HepG2 (cell line): ENCODE measurements around the gene FAM219A. TPM values are rescaled to one million over a fixed set of nuclear protein-coding genes. Genes with fewer than 3 reads are reported as not detected.

Experiments used
- ATF7-NPFF ChIP-seq: sonication (generic); formaldehyde crosslinking; IDR thresholded peaks from 2 replicates; pipeline ENCODE4 v1.8.1; 2023; ENCODE audit warnings: mild to moderate bottlenecking, low read depth, missing genetic modification reagents, moderate library complexity
- EED ChIP-seq: sonication (generic); formaldehyde crosslinking; IDR thresholded peaks from 2 replicates; pipeline ENCODE4 v1.5.0; 2020; ENCODE audit warnings: mild to moderate bottlenecking, missing genetic modification reagents
- KDM6A ChIP-seq: IDR thresholded peaks from 2 replicates; pipeline ENCODE4 v1.6.1; 2016; ENCODE audit warnings: low read depth
- NCOA5 ChIP-seq: sonication (generic); formaldehyde crosslinking; IDR thresholded peaks from 2 replicates; pipeline ENCODE4 v1.4.0; 2020; ENCODE audit warnings: missing genetic modification reagents
- NPAS2 ChIP-seq: sonication (generic); formaldehyde crosslinking; IDR thresholded peaks from 2 replicates; pipeline ENCODE4 v1.8.0; 2022; ENCODE audit warnings: mild to moderate bottlenecking, missing genetic modification reagents, borderline replicate concordance
- SNAI1 ChIP-seq: sonication (generic); formaldehyde crosslinking; IDR thresholded peaks from 2 replicates; pipeline ENCODE4 v1.5.0; 2020; ENCODE audit warnings: mild to moderate bottlenecking, missing genetic modification reagents, borderline replicate concordance
- U2AF1 ChIP-seq: fragments of 200-400 bp; formaldehyde crosslinking; optimal IDR thresholded peaks from 2 replicates; pipeline ENCODE3; 2017; ENCODE audit warnings: mild to moderate bottlenecking, low read depth, low read length
- ZEB1 ChIP-seq: IDR thresholded peaks from 2 replicates; pipeline ENCODE4 v1.6.1; 2012; ENCODE audit warnings: mild to moderate bottlenecking, low read depth, inconsistent platforms; ENCODE audit not compliant: insufficient replicate concordance
- ZIK1 ChIP-seq: sonication (generic); formaldehyde crosslinking; IDR thresholded peaks from 2 replicates; pipeline ENCODE4 v1.5.0; 2020; ENCODE audit warnings: mild to moderate bottlenecking, low read depth, missing genetic modification reagents, borderline replicate concordance
- ZNF329 ChIP-seq: sonication (generic); formaldehyde crosslinking; IDR thresholded peaks from 2 replicates; pipeline ENCODE4 v1.9.0; 2021; ENCODE audit warnings: low read depth, mild to moderate bottlenecking, missing genetic modification reagents
- ZNF619 ChIP-seq: sonication (generic); formaldehyde crosslinking; IDR thresholded peaks from 2 replicates; pipeline ENCODE4 v1.4.0; 2020; ENCODE audit warnings: mild to moderate bottlenecking, missing genetic modification reagents
- ZNF644 ChIP-seq: IDR thresholded peaks from 2 replicates; pipeline ENCODE4 v1.6.1; 2016; ENCODE audit warnings: low read depth
- ZNF891 ChIP-seq: sonication (generic); formaldehyde crosslinking; IDR thresholded peaks from 2 replicates; pipeline ENCODE4 v1.5.0; 2020; ENCODE audit warnings: mild to moderate bottlenecking, missing genetic modification reagents
- polyA plus RNA-seq, 8 experiments: library from polyadenylated mRNA; depleted of rRNA in 3 of 8; stranded (reverse) in 7 of 8; unstranded in 1 of 8; fragments of >200 nt; fragmentation: Illumina TruSeq in 4 of 8; extraction: Trizol in 4 of 8; gene quantifications; 2 replicates each; pipeline versions ENCODE4 v1.2.1 to v1.2.3, GENCODE V29; 2011 to 2016; ENCODE audit warnings: low read depth in 4 of 8, missing spikeins in 1 of 8, mixed read lengths in 1 of 8; ENCODE audit not compliant: insufficient read depth in 1 of 8
- total RNA-seq, 5 experiments: library from RNA; depleted of rRNA; stranded (reverse); fragments of >200 nt; fragmentation: Illumina TruSeq; extraction: Trizol; gene quantifications; 2 replicates each; pipeline ENCODE4 v1.2.3, GENCODE V29; 2016; ENCODE audit warnings: low read depth in 1 of 5
- TF ChIP-seq, protein P1 (sequence below): sonication (generic); formaldehyde crosslinking; IDR thresholded peaks from 2 replicates; pipeline ENCODE4 v1.5.0; 2020; ENCODE audit warnings: mild to moderate bottlenecking, missing genetic modification reagents, moderate library complexity
- TF ChIP-seq, protein P2 (sequence below): IDR thresholded peaks from 2 replicates; pipeline ENCODE4 v1.6.1; 2016
- TF ChIP-seq, protein P3 (sequence below), 2 experiments: sonication (generic) in 1 of 2; formaldehyde crosslinking in 1 of 2; IDR thresholded peaks; 2 replicates each; pipeline versions ENCODE4 v1.4.0 to v1.6.1; 2018 to 2020; ENCODE audit warnings: missing genetic modification reagents in 2 of 2, borderline replicate concordance in 1 of 2, low read depth in 1 of 2, mild to moderate bottlenecking in 1 of 2, missing biosample characterization in 1 of 2
- TF ChIP-seq, protein P4 (sequence below): IDR thresholded peaks from 2 replicates; pipeline ENCODE4 v1.6.1; 2016; ENCODE audit warnings: low read depth
- TF ChIP-seq, protein P5 (sequence below): sonication (generic); formaldehyde crosslinking; conservative IDR thresholded peaks from 2 replicates; pipeline ENCODE4 v1.8.0; 2022; ENCODE audit warnings: mild to moderate bottlenecking, moderate library complexity, missing genetic modification reagents

FAM219A gene
- total and polyA plus RNA-seq, 2 of the 13 experiments (the other 11 are each of a cell fraction or from before 2014, with no cell fraction given) = 3.9 to 6.4 TPM

DNA sequence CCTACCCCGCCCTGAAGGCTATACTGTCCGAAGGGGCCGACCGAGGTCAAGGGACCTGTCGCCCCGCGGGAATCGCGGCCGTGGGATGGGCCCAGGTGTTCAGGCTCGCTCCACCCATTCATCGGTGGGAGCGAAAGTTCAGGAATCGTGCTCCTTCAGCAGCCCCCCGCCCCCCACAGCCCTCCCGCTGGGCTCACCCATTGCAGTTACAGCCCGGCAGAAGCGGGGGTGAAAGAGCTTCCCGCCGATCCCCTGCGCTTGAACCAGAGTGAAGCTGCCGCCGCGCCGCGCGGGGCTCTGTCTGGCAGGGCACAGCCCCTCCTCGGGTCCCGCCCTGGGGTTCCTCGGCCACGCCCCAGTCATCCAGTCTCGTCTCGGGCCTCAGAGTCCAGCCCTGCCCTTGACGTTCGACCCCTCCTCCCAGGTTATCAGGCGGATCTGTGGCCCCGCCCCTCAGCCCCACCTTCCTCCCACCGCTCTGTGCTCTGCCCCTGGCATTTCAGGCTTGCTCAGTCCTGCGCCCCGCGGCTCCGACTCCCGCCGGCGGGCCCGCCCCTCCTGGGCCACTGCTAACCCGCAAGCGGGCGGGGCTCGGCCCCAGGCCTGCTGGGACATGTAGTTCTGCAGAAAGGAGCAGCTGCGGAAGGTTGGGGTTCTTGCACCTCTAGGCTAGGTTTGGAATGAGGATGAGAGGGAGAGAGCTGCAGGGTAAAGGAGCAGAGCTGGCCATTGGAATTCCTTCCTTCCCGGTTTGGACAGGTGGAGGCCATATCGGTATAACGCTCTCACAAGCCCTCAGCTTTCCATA, 81.6 kb downstream of the FAM219A start, which contains the start of gene MYORG (continued):
- peak; percentile 23; the same call in 1 of the 2 replicates for TF ChIP-seq ATF7-NPFF
- TF ChIP-seq, protein P1, sequence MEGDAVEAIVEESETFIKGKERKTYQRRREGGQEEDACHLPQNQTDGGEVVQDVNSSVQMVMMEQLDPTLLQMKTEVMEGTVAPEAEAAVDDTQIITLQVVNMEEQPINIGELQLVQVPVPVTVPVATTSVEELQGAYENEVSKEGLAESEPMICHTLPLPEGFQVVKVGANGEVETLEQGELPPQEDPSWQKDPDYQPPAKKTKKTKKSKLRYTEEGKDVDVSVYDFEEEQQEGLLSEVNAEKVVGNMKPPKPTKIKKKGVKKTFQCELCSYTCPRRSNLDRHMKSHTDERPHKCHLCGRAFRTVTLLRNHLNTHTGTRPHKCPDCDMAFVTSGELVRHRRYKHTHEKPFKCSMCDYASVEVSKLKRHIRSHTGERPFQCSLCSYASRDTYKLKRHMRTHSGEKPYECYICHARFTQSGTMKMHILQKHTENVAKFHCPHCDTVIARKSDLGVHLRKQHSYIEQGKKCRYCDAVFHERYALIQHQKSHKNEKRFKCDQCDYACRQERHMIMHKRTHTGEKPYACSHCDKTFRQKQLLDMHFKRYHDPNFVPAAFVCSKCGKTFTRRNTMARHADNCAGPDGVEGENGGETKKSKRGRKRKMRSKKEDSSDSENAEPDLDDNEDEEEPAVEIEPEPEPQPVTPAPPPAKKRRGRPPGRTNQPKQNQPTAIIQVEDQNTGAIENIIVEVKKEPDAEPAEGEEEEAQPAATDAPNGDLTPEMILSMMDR (CRISPR knock-in tag) = no peak; the same call in 1 of the 2 replicates
- TF ChIP-seq, protein P2, sequence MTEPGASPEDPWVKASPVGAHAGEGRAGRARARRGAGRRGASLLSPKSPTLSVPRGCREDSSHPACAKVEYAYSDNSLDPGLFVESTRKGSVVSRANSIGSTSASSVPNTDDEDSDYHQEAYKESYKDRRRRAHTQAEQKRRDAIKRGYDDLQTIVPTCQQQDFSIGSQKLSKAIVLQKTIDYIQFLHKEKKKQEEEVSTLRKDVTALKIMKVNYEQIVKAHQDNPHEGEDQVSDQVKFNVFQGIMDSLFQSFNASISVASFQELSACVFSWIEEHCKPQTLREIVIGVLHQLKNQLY (CRISPR knock-in tag) = no peak
- peak; percentile 96; the same call in 1 of the 2 replicates for TF ChIP-seq SNAI1
- TF ChIP-seq, protein P3, sequence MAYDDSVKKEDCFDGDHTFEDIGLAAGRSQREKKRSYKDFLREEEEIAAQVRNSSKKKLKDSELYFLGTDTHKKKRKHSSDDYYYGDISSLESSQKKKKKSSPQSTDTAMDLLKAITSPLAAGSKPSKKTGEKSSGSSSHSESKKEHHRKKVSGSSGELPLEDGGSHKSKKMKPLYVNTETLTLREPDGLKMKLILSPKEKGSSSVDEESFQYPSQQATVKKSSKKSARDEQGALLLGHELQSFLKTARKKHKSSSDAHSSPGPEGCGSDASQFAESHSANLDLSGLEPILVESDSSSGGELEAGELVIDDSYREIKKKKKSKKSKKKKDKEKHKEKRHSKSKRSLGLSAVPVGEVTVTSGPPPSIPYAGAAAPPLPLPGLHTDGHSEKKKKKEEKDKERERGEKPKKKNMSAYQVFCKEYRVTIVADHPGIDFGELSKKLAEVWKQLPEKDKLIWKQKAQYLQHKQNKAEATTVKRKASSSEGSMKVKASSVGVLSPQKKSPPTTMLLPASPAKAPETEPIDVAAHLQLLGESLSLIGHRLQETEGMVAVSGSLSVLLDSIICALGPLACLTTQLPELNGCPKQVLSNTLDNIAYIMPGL (CRISPR knock-in tag; IDR thresholded peaks at IDR 0.05; ENCODE audit: borderline replicate concordance in 1 of 2, low read depth in 1 of 2) = peak in 1 of 2 experiments; percentile 44; a peak in 1 of 4 replicates
- no peak for TF ChIP-seq ZNF644 (CRISPR knock-in tag)
- TF ChIP-seq ZEB1 = no peak
- TF ChIP-seq ZNF329 (CRISPR knock-in tag) = no peak
- TF ChIP-seq, protein P4, sequence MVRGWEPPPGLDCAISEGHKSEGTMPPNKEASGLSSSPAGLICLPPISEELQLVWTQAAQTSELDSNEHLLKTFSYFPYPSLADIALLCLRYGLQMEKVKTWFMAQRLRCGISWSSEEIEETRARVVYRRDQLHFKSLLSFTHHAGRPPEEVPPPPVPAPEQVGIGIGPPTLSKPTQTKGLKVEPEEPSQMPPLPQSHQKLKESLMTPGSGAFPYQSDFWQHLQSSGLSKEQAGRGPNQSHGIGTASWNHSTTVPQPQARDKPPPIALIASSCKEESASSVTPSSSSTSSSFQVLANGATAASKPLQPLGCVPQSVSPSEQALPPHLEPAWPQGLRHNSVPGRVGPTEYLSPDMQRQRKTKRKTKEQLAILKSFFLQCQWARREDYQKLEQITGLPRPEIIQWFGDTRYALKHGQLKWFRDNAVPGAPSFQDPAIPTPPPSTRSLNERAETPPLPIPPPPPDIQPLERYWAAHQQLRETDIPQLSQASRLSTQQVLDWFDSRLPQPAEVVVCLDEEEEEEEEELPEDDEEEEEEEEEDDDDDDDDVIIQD = 0 out of 2 replicates have a peak, but pooled peaks have one; percentile 54
- TF ChIP-seq ZNF619 (CRISPR knock-in tag) = no peak
- TF ChIP-seq U2AF1 = no peak
- TF ChIP-seq EED (CRISPR knock-in tag) = no peak
- TF ChIP-seq, protein P5, sequence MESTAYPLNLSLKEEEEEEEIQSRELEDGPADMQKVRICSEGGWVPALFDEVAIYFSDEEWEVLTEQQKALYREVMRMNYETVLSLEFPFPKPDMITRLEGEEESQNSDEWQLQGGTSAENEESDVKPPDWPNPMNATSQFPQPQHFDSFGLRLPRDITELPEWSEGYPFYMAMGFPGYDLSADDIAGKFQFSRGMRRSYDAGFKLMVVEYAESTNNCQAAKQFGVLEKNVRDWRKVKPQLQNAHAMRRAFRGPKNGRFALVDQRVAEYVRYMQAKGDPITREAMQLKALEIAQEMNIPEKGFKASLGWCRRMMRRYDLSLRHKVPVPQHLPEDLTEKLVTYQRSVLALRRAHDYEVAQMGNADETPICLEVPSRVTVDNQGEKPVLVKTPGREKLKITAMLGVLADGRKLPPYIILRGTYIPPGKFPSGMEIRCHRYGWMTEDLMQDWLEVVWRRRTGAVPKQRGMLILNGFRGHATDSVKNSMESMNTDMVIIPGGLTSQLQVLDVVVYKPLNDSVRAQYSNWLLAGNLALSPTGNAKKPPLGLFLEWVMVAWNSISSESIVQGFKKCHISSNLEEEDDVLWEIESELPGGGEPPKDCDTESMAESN (CRISPR knock-in tag) = peak; percentile 77
- no peak for TF ChIP-seq ZIK1 (CRISPR knock-in tag)
- TF ChIP-seq ZNF891 (CRISPR knock-in tag) = no peak
- no peak for TF ChIP-seq NCOA5 (CRISPR knock-in tag)
- TF ChIP-seq NPAS2 (CRISPR knock-in tag) = no peak
- no peak for TF ChIP-seq KDM6A (CRISPR knock-in tag)
